ENCODE measurements around the gene CAPRIN1.
"Not testable (repeated sequence)": the region's sequence is repeated elsewhere in the genome, so short reads cannot be mapped to it uniquely, and the experiment has no call there.

Gene CAPRIN1

GRCh38 chr11:34050581-34051348 lies 766 bp upstream of the CAPRIN1 start:
- Histone ChIP-seq H3K27ac (ENCODE audit: low read length) (no peak overlapping the region), H3K27me3 (ENCODE audit: control insufficient read depth, insufficient read depth, low read length) (no peaks in the 10 kb centered on the region), H3K4me1 (ENCODE audit: control insufficient read depth, insufficient read depth, low read length) (no peaks in the 10 kb centered on the region), H3K4me3 (ENCODE audit: low read length) (peak overlapping the region; percentile 81; the same call in 1 of the 2 replicates), H3K36me3 (ENCODE audit: control insufficient read depth, insufficient read depth, low read length) (no peaks in the 10 kb centered on the region), H3K9me3 (ENCODE audit: control insufficient read depth, insufficient read depth, low read length) (no peaks in the 10 kb centered on the region)
- no CpG with 5 or more reads among the region's 14 CpGs for WGBS (ENCODE audit: insufficient coverage, insufficient read length)
- no peak for DNase-seq (ENCODE audit: low read depth, low spot score)

GRCh38 chr11:34052036-34052607 lies 591 bp downstream of the CAPRIN1 start:
- no peak for DNase-seq (ENCODE audit: low read depth, low spot score)
- no CpG with 5 or more reads among the region's 82 CpGs for WGBS (ENCODE audit: insufficient coverage, insufficient read length)
- no peaks in the 10 kb centered on the region for H3K4me1 ChIP-seq (ENCODE audit: control insufficient read depth, insufficient read depth, low read length)
- H3K27ac ChIP-seq (ENCODE audit: low read length), result no peak overlapping the region
- H3K36me3 ChIP-seq (ENCODE audit: control insufficient read depth, insufficient read depth, low read length), result no peaks in the 10 kb centered on the region
- H3K27me3 ChIP-seq (ENCODE audit: control insufficient read depth, insufficient read depth, low read length), result no peaks in the 10 kb centered on the region
- H3K9me3 ChIP-seq (ENCODE audit: control insufficient read depth, insufficient read depth, low read length), result no peaks in the 10 kb centered on the region
- H3K4me3 ChIP-seq (ENCODE audit: low read length), result peak overlapping the region; percentile 81

- H3K27me3 ChIP-seq (ENCODE audit: control insufficient read depth, insufficient read depth, low read length), result no peaks in the 10 kb centered on the region
- H3K36me3 ChIP-seq (ENCODE audit: control insufficient read depth, insufficient read depth, low read length), result no peaks in the 10 kb centered on the region
- DNase-seq (ENCODE audit: low read depth, low spot score), result no peak
- WGBS (ENCODE audit: insufficient coverage, insufficient read length), result no CpG with 5 or more reads among the region's 40 CpGs
- peak overlapping the region; percentile 81 for H3K4me3 ChIP-seq (ENCODE audit: low read length)
- H3K27ac ChIP-seq (ENCODE audit: low read length), result no peak overlapping the region
- no peaks in the 10 kb centered on the region for H3K4me1 ChIP-seq (ENCODE audit: control insufficient read depth, insufficient read depth, low read length)
- no peaks in the 10 kb centered on the region for H3K9me3 ChIP-seq (ENCODE audit: control insufficient read depth, insufficient read depth, low read length)
Observed at GRCh38 chr11:34052608-34053160, 1.2 kb downstream of the CAPRIN1 start.

GRCh38 chr11:34053161-34053686 lies 1.7 kb downstream of the CAPRIN1 start:
- H3K4me1 ChIP-seq (ENCODE audit: control insufficient read depth, insufficient read depth, low read length), result no peaks in the 10 kb centered on the region

GRCh38 chr11:34054351-34054750 lies 2.8 kb downstream of the CAPRIN1 start:
- not testable (repeated sequence) for H3K9me3 ChIP-seq (ENCODE audit: control insufficient read depth, insufficient read depth, low read length); H3K4me1 ChIP-seq (ENCODE audit: control insufficient read depth, insufficient read depth, low read length); H3K4me3 ChIP-seq (ENCODE audit: low read length); H3K27ac ChIP-seq (ENCODE audit: low read length); H3K36me3 ChIP-seq (ENCODE audit: control insufficient read depth, insufficient read depth, low read length); DNase-seq (ENCODE audit: low read depth, low spot score); H3K27me3 ChIP-seq (ENCODE audit: control insufficient read depth, insufficient read depth, low read length)
- no CpG with 5 or more reads among the region's 11 CpGs for WGBS (ENCODE audit: insufficient coverage, insufficient read length)

More at GRCh38 chr11:34053161-34053686, 1.7 kb downstream of the CAPRIN1 start:
- no peaks in the 10 kb centered on the region for H3K27me3 ChIP-seq (ENCODE audit: control insufficient read depth, insufficient read depth, low read length)
- peak overlapping the region; percentile 81 for H3K4me3 ChIP-seq (ENCODE audit: low read length)
- no CpG with 5 or more reads among the region's 24 CpGs for WGBS (ENCODE audit: insufficient coverage, insufficient read length)
- H3K36me3 ChIP-seq (ENCODE audit: control insufficient read depth, insufficient read depth, low read length), result no peaks in the 10 kb centered on the region
- DNase-seq (ENCODE audit: low read depth, low spot score), result no peak
- no peak overlapping the region for H3K27ac ChIP-seq (ENCODE audit: low read length)
- no peaks in the 10 kb centered on the region for H3K9me3 ChIP-seq (ENCODE audit: control insufficient read depth, insufficient read depth, low read length)

- no CpG with 5 or more reads among the region's 18 CpGs for WGBS (ENCODE audit: insufficient coverage, insufficient read length)
- H3K27me3 ChIP-seq (ENCODE audit: control insufficient read depth, insufficient read depth, low read length), result no peaks in the 10 kb centered on the region
- H3K9me3 ChIP-seq (ENCODE audit: control insufficient read depth, insufficient read depth, low read length), result no peaks in the 10 kb centered on the region
- no peak overlapping the region for H3K27ac ChIP-seq (ENCODE audit: low read length)
- no peaks in the 10 kb centered on the region for H3K36me3 ChIP-seq (ENCODE audit: control insufficient read depth, insufficient read depth, low read length)
- no peak overlapping the region for H3K4me3 ChIP-seq (ENCODE audit: low read length)
- DNase-seq (ENCODE audit: low read depth, low spot score), result no peak
- H3K4me1 ChIP-seq (ENCODE audit: control insufficient read depth, insufficient read depth, low read length), result no peaks in the 10 kb centered on the region
Observed at GRCh38 chr11:34055218-34056000, 3.9 kb downstream of the CAPRIN1 start.

- DNase-seq (ENCODE audit: low read depth, low spot score), result no peak
- H3K4me1 ChIP-seq (ENCODE audit: control insufficient read depth, insufficient read depth, low read length), result no peaks in the 10 kb centered on the region
- no peaks in the 10 kb centered on the region for H3K36me3 ChIP-seq (ENCODE audit: control insufficient read depth, insufficient read depth, low read length)
- no peak overlapping the region for H3K4me3 ChIP-seq (ENCODE audit: low read length)
- H3K27ac ChIP-seq (ENCODE audit: low read length), result no peak overlapping the region
- H3K27me3 ChIP-seq (ENCODE audit: control insufficient read depth, insufficient read depth, low read length), result no peaks in the 10 kb centered on the region
- no peaks in the 10 kb centered on the region for H3K9me3 ChIP-seq (ENCODE audit: control insufficient read depth, insufficient read depth, low read length)
- no CpG with 5 or more reads among the region's 2 CpGs for WGBS (ENCODE audit: insufficient coverage, insufficient read length)
Observed at GRCh38 chr11:34056672-34057071, 5.1 kb downstream of the CAPRIN1 start.

- H3K4me1 ChIP-seq (ENCODE audit: control insufficient read depth, insufficient read depth, low read length), result no peaks in the 10 kb centered on the region
- WGBS (ENCODE audit: insufficient coverage, insufficient read length), result no CpG with 5 or more reads among the region's 2 CpGs
- no peak for DNase-seq (ENCODE audit: low read depth, low spot score)
- H3K9me3 ChIP-seq (ENCODE audit: control insufficient read depth, insufficient read depth, low read length), result no peaks in the 10 kb centered on the region
- no peak overlapping the region for H3K27ac ChIP-seq (ENCODE audit: low read length)
- no peak overlapping the region for H3K4me3 ChIP-seq (ENCODE audit: low read length)
- H3K27me3 ChIP-seq (ENCODE audit: control insufficient read depth, insufficient read depth, low read length), result no peaks in the 10 kb centered on the region
- H3K36me3 ChIP-seq (ENCODE audit: control insufficient read depth, insufficient read depth, low read length), result no peaks in the 10 kb centered on the region; the same call in 1 of the 2 replicates
Observed at GRCh38 chr11:34063061-34063795, 11.7 kb downstream of the CAPRIN1 start.

- Histone ChIP-seq H3K27ac (ENCODE audit: low read length) (no peak overlapping the region), H3K36me3 (ENCODE audit: control insufficient read depth, insufficient read depth, low read length) (no peaks in the 10 kb centered on the region; the same call in 1 of the 2 replicates), H3K9me3 (ENCODE audit: control insufficient read depth, insufficient read depth, low read length) (no peaks in the 10 kb centered on the region), H3K4me3 (ENCODE audit: low read length) (no peak overlapping the region), H3K4me1 (ENCODE audit: control insufficient read depth, insufficient read depth, low read length) (no peaks in the 10 kb centered on the region), H3K27me3 (ENCODE audit: control insufficient read depth, insufficient read depth, low read length) (no peaks in the 10 kb centered on the region)
- no peak for DNase-seq (ENCODE audit: low read depth, low spot score)
- WGBS (ENCODE audit: insufficient coverage, insufficient read length), result no CpG with 5 or more reads among the region's 2 CpGs
Observed at GRCh38 chr11:34064291-34064690, 12.8 kb downstream of the CAPRIN1 start.
